ENCODE measurements around the gene FERMT1.

FERMT1 gene, protein sequence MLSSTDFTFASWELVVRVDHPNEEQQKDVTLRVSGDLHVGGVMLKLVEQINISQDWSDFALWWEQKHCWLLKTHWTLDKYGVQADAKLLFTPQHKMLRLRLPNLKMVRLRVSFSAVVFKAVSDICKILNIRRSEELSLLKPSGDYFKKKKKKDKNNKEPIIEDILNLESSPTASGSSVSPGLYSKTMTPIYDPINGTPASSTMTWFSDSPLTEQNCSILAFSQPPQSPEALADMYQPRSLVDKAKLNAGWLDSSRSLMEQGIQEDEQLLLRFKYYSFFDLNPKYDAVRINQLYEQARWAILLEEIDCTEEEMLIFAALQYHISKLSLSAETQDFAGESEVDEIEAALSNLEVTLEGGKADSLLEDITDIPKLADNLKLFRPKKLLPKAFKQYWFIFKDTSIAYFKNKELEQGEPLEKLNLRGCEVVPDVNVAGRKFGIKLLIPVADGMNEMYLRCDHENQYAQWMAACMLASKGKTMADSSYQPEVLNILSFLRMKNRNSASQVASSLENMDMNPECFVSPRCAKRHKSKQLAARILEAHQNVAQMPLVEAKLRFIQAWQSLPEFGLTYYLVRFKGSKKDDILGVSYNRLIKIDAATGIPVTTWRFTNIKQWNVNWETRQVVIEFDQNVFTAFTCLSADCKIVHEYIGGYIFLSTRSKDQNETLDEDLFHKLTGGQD

DNA sequence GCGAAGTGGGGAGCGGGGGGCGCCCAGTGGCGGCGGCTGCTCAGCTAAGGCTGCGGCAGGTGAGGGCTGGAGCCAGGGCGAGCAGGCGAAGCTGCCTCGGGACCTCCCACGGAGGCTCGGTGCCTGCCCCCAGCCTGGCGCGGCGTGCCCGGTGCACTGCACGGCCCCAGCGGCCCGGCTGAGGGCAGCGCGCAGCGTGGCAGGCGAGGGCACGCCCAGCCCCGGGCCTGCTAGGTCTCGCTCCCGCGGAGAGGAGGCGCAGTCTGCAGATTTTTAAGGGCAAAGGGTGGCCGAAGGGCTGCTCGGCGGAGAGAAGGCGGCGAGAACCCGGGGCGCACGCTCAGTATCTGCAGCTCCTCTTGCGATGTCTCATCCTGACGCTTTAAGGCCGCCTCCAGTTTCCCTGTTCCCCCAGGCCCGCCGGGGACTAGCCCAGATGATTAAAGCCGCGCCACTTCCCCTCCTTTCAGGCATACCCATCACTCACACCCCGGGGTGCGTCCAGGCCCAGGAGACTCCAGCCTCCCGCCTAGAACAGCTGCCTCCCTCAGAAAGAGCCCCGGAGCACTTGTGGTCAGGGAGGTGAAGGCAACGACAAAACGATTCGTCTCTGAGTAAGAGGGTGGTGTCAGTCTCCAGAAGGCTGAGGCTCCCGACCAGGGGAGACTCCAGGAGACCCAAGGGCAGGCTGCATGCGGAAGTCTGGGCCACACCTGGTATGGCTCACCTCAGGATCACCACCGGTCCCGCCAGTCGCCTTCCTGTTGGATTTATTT lies at the start of gene FERMT1:
Gene FERMT1, minus strand, starts transcription at position 158 of the 776 bp plus-strand sequence. CDS start 3,476 bp downstream, outside the sequence.
- no peak for DNase-seq (ENCODE audit: low read depth in 2 of 2, low spot score in 1 of 2)

DNA sequence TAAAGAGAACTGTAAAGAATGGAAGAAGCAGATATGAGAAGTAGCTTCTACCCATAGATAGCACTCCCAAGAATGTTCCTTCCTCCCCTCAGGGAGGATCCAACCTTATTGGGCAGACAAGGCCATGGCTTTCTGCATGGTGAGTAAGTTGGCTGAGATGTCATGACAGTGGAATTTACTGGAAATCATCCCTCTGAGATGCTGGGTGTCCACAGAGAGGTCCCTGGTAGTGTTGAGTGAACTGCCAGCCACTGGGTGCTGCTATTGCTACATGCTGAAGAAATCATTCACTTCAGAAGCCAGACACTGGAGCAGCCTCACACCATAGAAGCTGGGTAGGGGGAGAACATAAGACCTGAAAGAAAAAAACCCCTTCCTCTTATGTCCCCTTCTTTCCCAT lies 46.4 kb upstream of the FERMT1 start:
- no peak for DNase-seq (ENCODE audit: low read depth in 2 of 2, low spot score in 1 of 2)

DNA sequence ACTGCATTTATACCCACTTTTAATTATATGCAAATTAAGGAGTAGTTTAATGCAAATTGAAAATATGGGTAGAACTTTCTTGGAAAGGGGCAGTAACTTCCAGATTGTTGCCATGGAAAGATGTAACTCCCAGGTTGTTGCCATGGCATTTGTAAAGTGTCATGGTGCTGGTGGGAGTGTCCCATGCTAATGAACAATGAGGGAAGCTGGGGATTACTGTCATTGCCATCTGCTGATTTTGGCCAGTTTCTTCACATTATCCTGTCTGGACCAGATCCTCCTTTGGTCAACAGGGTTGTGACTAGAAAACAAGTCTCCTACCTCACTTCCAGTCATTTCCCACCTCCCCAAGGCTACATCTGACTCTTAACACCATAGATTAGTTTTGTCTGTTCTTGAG lies 45.4 kb upstream of the FERMT1 start:
- no peak for DNase-seq (ENCODE audit: low read depth in 2 of 2, low spot score in 1 of 2)

DNA sequence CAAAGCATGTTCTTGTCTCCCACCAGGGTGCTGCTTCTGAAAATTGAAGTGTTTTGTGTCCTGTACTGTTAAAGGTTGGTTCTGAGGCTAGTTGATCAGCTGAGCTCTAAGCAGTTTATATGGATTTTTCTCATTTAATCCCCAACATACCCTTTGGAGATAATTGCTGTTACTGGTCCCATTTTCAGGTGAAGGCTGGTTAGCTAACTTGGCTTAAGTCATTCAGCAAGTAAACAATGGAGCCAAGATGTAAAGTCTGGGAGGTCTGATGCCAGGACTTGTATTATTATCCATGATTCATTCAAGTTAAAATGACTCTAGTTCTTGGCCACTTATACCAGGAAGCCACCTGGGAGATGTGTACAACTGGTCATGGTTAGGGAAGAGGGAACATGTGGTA lies 42.5 kb upstream of the FERMT1 start:
- DNase-seq (ENCODE audit: low read depth in 2 of 2, low spot score in 1 of 2): no peak

DNA sequence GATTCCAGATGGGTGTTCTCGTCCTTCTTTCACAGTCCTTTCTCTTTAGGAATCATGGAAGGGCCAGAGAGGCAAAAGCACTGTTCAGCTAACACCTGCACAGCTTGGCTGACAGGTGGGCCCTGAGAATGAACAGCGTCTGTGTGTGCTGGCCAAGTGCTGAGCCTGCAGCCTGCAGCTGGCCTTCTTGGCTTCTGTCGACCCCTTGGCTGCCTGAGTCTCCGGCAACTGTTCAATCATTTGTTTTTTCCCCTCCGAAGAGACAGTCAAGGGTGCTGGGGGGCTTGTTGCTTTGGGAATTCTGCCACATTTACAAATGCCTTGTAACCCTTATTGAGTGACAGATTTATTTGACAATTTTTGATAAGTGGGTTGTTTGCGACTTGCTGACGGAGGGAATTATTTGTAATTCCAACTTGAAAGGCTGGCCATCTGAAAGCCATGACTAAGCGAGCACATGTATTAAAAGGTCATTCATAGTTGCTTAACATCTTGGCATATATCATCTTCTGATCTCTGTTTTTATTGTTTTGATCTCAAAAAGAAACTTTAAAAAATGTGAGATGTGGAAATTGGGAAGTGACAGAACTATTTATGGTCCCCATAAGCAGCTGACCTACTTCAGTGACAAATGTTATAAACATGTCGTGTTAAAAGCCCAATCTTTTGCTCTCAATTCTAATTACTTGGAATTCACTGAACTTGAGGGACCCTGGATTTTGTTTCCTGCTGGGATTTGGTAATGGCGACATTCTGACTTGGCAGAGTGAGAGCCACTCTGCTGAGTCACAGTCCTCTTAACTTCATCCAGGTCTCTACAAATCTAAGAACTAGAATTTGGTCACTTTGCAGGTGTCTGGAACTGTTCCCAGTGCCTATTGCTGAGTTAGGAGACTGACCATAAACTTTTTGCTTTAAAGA lies 41.9 kb upstream of the FERMT1 start:
- no peak for DNase-seq (ENCODE audit: low read depth in 2 of 2, low spot score in 1 of 2)

DNA sequence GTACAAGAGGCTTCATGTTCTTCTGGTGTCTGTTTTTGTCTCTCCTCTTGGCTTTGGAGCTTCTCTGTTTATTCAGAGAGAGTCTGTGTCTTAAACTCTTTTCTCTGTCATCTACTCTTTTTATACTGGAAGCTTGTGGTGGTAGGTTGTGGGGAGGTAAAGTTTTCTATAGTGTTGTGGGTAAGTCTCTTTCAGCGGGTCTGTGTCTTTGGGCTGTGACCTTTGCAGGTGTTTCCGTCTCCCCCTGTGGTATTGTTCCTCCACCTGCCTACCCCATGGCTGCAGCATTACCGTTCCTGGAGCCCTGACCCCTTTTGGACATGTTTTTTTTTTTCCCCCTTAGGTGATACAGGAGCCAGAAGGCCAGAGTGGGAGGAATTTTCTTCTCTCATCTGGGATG lies 37.9 kb upstream of the FERMT1 start:
- no peak for DNase-seq (ENCODE audit: low read depth in 2 of 2, low spot score in 1 of 2)

DNA sequence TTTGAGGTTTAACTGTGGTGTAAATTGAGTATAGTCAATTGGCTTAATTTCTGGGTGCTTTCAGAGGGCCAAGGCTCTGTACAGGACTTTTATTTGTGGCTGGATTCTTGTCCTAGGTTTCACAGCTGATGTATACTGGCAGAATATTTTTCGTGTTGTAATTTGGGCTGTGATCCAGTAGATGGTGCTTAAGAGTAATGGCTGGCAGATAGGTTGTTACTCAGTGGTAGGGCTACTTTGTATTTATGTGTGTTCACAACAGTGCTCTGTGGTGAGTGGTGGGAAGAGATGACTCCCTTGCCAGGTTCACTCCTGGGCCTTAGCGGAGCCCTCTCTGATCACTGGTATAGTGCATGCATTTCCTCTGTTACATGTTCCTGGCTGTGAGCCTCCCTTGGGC lies 34.5 kb upstream of the FERMT1 start:
- DNase-seq (ENCODE audit: low read depth in 2 of 2, low spot score in 1 of 2): no peak

DNA sequence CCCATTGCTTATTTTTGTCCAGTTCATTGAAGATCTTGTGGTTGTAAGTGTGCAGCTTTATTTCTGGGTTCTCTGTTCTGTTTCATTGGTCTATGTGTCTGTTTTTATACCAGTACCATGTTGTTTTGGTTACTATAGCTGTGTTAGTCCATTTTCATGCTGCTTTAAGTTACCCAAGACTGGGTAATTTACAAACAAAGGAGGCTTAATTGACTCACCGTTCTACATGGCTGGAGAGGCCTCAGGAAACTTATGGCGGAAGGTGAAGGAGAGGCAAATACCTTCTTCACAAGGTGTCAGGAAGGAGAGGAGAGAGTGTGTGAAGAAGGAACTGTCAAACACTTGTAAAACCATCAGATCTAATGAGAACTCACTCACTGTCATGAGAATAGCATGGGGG lies 29.9 kb upstream of the FERMT1 start:
- no peak for DNase-seq (ENCODE audit: low read depth in 2 of 2, low spot score in 1 of 2)

DNA sequence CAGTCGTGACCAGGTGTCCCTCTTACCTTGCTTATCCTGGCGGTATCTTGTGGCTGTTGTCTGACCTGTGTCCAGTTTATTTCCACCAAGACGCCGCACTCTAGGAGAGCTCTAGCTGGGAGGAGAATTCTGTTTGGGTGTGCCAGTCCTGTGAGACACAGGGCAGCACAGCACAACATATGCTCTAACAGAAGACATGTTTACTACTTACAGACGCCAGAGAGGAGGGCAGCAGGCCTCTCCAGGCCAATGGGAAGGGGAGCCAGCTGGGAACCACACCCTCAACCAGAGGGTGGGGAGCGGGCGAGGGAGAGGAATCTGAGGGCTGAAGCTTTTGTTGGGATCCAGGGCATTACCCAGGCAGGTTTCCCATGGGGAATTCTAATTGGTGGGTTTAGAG lies 25.2 kb upstream of the FERMT1 start:
- no peak for DNase-seq (ENCODE audit: low read depth in 2 of 2, low spot score in 1 of 2)

DNA sequence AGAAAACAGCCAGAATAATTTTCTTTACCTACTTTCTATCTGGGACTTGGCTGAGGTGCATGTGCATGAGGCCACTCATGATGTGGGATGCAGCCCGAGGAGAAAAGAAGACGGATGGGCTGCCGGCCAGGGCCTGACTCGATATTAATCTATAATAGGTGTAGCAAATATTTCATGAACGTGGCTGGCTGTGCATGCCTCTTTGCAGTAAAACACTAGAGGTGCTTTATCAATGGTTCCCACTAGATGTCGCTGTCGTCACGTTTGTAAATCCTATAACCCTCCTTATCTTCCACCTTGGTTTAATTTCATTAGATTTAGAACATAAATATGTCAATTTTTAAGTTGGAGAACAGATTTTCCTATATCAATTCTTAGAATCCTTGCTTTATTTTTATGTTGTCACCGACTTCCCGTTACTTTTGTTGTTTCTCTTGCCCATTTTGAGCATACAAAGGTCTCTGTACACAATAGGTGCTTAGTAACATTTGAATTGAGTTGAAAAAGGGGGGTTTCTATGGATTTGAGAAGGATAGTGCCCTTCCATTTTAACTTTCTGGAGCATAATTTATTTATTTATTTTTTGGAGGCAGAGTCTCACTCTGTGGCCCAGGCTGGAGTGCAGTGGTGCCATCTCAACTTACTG lies 19.6 kb upstream of the FERMT1 start:
- DNase-seq (ENCODE audit: low read depth in 2 of 2, low spot score in 1 of 2): peak; percentile 5 to 14

DNA sequence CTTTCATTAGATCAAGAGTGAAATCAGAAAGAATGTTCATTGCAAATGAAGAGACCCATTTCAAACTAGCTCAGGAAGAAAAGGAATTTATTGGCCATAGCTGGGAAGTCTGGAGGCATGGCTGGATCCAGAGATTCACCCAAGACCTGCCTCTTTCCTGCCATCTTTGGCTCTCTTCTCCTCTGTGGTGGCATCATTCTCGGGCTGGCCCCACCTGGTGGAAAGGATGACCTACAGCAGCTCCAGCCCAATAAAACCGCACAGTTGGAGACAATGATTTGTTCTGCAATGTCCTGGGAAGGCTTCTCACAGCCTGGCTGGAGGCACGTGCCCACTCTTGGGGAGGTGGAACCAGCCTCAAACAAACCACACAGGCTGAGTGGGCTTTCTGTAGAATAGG lies 18.1 kb upstream of the FERMT1 start:
- DNase-seq (ENCODE audit: low read depth in 2 of 2, low spot score in 1 of 2): no peak

DNA sequence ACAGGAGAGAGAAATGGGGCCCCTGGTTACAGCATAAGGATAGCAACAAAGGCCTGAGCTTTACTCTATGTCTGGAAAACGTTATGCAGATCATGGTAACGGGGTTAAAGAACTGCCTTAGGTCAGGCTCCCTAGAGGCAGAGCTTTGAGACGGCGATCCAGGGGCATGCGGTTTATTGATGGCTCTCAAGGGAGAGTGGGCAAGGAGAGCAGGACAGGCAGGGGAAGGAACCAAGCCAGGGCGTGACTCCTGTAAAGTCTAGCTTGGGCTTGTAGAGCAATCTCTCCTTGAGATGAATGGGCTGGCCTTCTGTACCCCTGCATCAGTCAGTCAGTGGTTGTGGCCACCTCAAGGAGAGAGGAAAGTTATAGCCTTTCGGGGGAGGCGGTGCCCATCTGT lies 12.5 kb upstream of the FERMT1 start:
- DNase-seq (ENCODE audit: low read depth in 2 of 2, low spot score in 1 of 2): no peak

DNA sequence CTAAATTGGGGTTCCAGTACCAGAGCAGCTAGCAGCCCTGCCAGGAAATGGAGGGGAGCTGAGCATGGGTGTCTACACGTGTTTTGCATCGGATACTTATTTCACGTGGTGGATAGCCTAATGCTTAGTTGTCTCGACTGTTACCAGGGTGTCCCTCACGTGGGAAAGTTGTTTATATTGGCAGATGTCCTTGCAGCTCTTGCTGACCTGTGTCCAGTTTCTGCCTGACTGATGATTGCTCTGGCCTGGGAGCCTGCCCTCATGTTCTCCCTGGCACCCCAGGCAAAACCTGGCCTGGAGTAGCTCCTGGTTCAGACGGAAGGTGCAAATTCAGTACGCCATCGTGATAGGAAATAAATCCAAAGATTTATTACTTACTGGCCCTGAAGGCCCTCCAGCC lies 11.8 kb upstream of the FERMT1 start:
- DNase-seq (ENCODE audit: low read depth in 2 of 2, low spot score in 1 of 2): no peak

DNA sequence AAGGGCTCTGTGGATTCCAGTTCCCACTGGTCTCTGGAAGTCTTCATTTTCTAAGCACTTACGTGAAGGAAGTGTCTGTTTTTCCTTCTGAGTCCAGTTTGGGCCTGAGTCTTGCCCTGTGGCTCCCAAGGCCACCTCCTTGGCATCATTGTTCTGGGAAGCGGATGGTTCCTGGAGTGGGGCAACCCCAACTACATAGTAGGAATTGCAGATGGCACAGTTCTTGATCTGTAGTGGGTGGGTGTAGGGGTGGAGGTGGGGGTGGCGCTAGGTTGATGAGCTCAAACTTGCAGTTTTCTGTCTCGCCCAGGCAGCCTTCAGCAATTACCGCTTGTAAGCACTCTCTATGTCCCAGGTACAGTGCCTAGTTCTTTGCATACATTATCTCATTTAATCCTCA lies 7.2 kb upstream of the FERMT1 start:
- DNase-seq (ENCODE audit: low read depth in 2 of 2, low spot score in 1 of 2): no peak

DNA sequence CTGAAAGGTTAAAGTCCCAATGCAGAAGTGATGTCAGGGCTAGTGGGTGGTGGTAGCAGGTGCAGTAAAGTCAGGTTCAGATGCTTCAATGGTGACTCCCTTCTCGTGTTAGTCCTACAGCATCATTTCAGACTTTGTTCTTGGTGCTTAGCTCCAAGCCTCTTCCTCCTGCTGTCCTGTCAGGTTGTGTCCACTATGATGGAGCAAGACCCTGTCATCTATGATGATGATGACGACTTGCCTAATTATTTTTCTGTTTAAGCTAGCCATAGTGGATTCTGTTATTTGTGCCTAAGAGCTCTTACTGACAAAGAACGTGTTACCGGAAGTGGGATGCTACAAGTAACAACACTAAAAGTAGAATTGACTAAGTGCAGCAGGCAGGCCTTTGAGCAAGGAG lies 5.0 kb upstream of the FERMT1 start:
- DNase-seq (ENCODE audit: low read depth in 2 of 2, low spot score in 1 of 2): no peak

DNA sequence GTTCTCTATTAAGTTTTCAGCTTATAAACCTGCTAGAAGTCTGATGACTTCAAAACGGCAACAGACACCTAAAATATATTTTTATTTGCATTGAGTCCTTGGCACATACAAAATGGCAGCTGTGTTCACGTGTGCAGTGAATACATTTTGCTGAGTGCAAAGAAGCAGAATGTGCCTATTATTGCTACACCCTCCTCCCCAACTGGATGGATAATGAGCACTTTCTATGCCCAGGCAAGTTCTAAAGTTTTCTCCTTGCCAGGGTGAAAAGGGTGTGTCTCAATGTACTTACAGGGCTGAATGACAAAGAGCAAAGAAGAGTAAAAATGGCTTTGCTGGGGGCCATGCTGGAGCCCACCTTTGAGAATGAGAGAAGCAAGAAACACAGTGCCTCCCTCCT lies 4.0 kb upstream of the FERMT1 start:
- DNase-seq (ENCODE audit: low read depth in 2 of 2, low spot score in 1 of 2): no peak

DNA sequence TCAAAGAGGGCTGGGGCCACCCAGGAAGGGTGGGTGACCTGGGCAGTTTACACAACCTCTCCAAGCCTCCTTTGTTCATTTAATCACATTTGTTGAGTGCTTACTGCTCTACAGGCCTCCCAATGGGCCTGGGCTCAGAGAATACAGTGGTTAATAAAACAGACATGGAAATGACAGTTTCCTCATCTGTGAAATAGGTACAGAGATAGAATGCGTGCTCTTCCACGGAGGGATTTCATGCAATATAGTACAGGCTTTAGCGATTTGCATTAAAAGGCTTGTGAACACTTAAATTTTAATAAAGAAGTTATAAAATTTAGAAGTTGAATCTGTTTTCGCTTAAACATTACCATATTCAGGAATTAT lies 802 bp upstream of the FERMT1 start:
- no peak for DNase-seq (ENCODE audit: low read depth in 2 of 2, low spot score in 1 of 2)

DNA sequence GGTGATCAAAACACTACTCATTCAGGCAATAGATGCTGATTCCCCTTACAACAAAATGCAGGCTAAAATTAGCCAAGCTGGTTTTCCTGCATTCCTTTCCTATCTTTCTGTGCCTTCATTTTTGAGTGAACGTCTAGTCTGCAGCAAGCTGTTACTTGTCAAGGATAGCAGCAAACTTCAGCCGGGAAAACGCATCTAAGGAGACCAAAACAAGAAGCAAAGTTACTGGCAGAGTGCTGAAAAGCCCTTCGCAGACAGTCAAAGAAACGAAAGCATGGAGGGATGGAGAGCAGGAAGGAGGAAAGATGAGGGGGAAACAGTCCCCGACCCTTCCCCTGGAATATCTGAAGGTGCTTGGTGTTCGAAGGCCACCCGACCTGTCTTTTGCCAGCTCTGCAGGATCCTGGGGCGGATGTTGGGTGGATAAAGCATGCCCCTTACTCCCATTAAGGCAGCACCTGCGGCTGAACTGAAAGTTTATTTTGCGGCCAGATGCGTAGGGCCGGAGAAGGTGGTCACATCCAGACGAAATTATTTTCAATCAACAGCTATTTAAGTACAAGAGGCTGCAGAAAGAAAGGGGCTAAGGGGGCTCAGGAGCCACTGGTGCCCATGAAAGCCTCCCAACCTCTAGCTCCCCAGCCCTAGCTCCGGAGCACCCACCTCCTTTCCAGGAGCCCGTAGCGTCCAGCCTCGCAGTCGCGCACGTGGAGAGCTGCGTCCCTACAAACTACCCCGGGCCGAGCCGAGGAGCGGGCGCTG lies 538 bp downstream of the FERMT1 start:
- no peak for DNase-seq (ENCODE audit: low read depth in 2 of 2, low spot score in 1 of 2)

DNA sequence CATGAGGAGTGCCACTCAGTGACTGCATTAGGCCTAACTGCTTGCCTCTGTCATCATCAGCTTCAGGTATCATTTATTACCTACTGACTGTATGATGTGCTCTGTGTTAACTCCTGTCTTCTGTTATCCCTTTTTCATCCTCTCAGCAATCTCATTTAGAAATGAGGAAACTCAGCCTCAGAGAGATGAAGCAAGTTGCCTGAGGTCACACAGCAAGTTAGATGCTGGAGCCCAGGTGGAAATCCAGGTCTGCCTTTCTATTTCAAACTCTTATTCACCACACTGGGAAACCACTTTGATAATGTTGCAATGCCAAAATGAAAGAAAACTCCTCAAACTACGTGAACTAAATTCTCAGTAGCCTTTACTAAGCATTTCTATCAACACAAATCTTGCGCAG lies 1.3 kb downstream of the FERMT1 start:
- DNase-seq (ENCODE audit: low read depth in 2 of 2, low spot score in 1 of 2): no peak

DNA sequence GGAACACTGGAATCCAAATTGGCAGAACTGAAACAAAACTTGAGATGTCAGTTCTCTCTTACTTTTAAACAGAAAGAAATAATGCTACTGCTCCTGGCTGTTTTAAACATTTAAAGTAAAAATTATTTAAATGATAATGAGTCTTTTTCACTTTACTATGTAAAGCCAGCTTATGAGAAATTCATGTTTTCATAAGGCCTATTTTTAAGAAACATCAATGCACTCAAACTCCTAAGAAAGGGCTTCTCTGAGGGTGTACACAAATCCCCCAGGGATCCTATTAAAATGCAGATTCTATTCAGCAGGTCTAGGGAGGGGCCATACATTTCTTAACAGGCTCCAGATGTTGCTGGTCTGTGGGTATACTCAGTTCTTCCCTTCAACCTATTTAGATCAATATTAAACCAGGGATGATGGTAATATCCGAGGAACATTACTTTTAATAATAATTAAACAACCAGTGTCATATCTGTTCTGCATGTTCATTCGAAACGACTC lies 2.3 kb downstream of the FERMT1 start:
- no peak for DNase-seq (ENCODE audit: low read depth in 2 of 2, low spot score in 1 of 2)
